HG03457 (cell line): Measurements from ENCODE around the gene TPSB2.
"Not testable (repeated sequence)": the region's sequence is repeated elsewhere in the genome, so short reads cannot be mapped to it uniquely, and the experiment has no call there.

Experiments used
- ATAC-seq: cut with Tn5 transposase; IDR thresholded peaks from one replicate; pipeline ENCODE4 v1.9.1; 2021; ENCODE audit warnings: moderate number of reproducible peaks; ENCODE audit not compliant: unreplicated experiment

The TPSB2 gene

DNA sequence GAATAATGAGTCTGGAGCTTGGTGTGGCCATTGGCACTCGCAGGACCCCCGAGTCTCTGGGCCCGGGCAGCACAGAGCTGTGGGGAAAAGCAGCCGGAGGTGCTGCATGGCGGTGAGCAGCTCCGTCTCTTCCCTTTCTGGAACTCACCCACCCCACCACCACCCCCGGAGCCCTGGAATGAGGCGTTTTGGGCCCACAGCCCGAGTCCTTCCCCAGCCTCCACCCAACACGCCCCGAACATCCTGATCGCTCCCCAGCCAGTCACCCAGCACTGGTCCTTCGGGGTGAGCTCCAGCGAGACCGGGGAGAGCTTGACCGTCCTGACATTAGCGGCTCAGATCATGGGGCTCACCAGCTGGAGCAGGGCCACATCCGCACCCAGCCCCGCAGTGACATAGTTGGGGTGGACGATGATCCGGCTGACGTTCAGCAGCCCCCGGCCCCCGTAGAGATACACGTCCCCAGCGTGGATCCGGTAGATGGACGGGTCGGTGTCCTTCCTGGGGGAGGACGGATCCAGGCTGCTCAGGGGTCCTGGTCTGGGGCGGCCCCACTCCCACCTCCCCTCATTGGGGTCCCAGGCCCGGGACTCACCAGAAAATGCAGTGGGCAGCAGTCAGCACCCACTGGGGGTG, 32.3 kb upstream of the TPSB2 start:
- no peak for ATAC-seq

DNA sequence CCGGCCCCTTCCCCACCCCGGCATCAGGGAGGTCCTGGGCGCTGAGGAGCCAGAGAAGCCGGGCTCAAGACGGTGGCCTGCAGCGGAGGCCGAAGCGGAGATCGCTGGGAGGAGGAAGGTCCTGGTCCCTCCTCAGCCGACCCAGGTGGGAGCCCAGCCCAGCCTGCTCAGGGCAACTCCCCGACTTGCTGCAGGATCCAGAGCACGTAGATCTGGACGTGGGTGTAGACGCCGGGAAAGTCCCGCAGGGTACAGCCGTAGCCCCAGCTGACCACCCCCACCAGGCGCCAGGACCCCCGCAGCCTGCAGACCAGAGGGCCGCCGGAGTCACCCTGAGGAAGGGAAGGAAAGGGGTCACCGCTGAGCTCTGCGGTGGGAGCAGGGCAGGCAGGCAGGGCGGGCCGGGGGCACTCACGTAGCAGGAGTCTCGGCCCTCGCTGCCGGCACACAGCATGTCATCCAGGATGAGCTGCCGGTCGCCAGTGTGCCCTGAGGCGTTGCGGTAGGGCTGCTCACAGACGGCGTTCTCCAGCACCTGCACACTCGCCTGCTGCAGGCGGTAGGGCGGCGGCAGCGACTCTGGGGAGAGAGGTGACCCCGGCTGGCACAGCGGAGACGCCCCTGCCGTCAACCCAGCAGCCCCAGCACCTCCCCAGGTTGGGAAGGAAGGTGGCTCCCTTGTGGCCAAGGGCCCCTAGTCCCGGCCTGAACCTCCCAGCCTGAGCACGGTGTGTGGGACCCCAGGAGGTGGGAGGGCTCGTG, 31.3 kb upstream of the TPSB2 start:
- ATAC-seq = no peak

DNA sequence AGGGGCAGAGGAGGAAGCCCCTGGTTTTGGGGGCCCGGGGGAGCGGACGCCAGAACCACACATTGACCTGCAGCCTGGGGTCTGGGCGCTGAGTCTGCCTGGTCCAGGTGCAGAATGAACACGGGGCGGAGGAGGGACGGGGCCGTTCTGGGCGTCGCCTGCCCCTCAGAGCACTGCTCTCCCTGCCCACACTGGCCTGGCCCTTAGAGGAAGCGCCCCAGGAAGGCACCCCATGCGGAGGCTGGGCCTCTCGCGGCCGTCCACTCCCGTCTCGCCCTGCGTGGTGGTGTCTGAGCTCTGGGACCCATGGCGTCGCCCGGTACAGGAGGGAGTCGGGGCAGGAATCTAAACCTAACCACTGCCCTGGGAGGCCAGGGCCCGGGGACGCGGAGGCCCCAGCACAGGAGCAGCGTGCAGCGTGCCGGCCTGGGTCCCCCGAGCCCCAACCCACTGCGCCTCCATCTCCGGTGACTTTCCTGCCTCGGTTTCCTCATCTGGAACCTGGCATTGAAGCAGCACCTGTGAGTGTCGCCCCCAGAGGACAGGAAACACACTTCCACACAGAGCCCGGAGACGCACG, 30.2 kb upstream of the TPSB2 start:
- ATAC-seq = no peak

GRCh38 chr16:1259760-1260068, 29.7 kb upstream of the TPSB2 start:
- ATAC-seq = no peak

GRCh38 chr16:1258906-1259759, 29.1 kb upstream of the TPSB2 start:
- no peak for ATAC-seq

GRCh38 chr16:1258225-1258600, 28.2 kb upstream of the TPSB2 start:
- no peak for ATAC-seq

GRCh38 chr16:1257561-1258224, 27.7 kb upstream of the TPSB2 start:
- no peak for ATAC-seq

GRCh38 chr16:1256874-1257322, 26.9 kb upstream of the TPSB2 start:
- ATAC-seq = no peak

GRCh38 chr16:1256296-1256873, 26.4 kb upstream of the TPSB2 start:
- not testable (repeated sequence) for ATAC-seq

- ATAC-seq = not testable (repeated sequence)
Measured at GRCh38 chr16:1255276-1256122, 25.5 kb upstream of the TPSB2 start, which contains the start of gene TPSD1. TPSD1 (plus strand) TSS chr16:1256069; CDS start chr16:1256281, 212 bp downstream.

- not testable (repeated sequence) for ATAC-seq
Measured at GRCh38 chr16:1254821-1255220, 24.8 kb upstream of the TPSB2 start.

- ATAC-seq = not testable (repeated sequence)
Measured at GRCh38 chr16:1253701-1254364, 23.8 kb upstream of the TPSB2 start.

- not testable (repeated sequence) for ATAC-seq
Measured at GRCh38 chr16:1249031-1249755, 19.2 kb upstream of the TPSB2 start.

DNA sequence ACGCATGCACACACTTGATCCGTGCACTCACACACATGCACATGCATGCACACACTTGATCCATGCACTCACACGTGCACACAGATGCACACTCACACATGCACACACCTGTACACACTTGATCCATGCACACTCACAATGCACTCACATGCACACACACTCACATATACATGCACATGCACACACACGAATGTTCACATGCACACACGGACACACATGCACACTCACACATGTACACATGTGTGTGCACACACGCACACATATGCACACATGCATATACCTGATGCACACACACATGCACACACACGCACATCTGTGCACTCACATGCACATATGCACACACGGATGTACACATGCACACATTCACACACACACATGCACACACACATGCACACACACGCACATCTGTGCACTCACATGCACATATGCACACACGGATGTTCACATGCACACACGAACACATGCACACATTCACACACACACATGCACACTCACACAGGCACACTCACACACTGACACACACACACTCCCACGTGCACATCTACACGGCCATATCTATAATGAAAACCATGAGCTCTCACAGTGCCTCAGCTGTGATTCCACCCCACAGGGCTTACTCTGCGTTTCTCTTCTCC, 18.0 kb upstream of the TPSB2 start:
- ATAC-seq = not testable (repeated sequence)

DNA sequence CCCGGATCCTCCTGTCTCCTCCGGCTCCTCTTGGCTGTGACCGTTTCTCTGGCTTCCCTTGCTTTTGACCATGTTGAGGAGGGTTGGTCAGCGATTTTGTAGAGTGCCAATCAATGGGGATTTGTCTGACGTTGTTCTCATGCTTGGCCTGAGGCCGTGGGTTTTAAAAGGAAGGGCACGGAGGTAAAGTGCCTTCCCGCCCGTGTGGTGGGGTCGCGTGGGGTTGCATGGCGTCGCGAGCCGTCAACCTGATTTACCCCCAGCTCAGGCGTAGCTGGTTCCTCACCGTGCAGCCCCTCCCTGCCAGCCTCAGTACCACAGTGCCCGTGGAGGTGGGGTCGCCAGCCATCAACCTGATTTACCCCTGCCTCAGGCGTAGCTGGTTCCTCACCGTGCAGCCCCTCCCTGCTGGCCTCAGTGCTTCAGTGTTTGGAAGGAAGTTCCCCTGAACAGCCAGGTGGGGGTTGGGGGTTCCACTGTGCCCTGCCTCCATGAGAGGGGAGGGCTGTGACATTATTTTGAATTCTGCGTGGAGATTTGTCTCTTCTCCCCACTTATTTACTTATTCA, 15.6 kb upstream of the TPSB2 start:
- ATAC-seq = no peak

GRCh38 chr16:1244881-1245280, 14.9 kb upstream of the TPSB2 start:
- ATAC-seq = no peak
